GM18519 (cell line): ENCODE data around the gene DHX36.
A peak's percentile ranks its signal among the peaks of the same experiment; 100 is the strongest.

Source experiments
- ATAC-seq: cut with Tn5 transposase; IDR thresholded peaks from one replicate; pipeline ENCODE4 v1.9.1; 2021; ENCODE audit warnings: mild to moderate bottlenecking, moderate library complexity; ENCODE audit not compliant: unreplicated experiment, low FRiP score

DHX36 gene, protein sequence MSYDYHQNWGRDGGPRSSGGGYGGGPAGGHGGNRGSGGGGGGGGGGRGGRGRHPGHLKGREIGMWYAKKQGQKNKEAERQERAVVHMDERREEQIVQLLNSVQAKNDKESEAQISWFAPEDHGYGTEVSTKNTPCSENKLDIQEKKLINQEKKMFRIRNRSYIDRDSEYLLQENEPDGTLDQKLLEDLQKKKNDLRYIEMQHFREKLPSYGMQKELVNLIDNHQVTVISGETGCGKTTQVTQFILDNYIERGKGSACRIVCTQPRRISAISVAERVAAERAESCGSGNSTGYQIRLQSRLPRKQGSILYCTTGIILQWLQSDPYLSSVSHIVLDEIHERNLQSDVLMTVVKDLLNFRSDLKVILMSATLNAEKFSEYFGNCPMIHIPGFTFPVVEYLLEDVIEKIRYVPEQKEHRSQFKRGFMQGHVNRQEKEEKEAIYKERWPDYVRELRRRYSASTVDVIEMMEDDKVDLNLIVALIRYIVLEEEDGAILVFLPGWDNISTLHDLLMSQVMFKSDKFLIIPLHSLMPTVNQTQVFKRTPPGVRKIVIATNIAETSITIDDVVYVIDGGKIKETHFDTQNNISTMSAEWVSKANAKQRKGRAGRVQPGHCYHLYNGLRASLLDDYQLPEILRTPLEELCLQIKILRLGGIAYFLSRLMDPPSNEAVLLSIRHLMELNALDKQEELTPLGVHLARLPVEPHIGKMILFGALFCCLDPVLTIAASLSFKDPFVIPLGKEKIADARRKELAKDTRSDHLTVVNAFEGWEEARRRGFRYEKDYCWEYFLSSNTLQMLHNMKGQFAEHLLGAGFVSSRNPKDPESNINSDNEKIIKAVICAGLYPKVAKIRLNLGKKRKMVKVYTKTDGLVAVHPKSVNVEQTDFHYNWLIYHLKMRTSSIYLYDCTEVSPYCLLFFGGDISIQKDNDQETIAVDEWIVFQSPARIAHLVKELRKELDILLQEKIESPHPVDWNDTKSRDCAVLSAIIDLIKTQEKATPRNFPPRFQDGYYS

DNA sequence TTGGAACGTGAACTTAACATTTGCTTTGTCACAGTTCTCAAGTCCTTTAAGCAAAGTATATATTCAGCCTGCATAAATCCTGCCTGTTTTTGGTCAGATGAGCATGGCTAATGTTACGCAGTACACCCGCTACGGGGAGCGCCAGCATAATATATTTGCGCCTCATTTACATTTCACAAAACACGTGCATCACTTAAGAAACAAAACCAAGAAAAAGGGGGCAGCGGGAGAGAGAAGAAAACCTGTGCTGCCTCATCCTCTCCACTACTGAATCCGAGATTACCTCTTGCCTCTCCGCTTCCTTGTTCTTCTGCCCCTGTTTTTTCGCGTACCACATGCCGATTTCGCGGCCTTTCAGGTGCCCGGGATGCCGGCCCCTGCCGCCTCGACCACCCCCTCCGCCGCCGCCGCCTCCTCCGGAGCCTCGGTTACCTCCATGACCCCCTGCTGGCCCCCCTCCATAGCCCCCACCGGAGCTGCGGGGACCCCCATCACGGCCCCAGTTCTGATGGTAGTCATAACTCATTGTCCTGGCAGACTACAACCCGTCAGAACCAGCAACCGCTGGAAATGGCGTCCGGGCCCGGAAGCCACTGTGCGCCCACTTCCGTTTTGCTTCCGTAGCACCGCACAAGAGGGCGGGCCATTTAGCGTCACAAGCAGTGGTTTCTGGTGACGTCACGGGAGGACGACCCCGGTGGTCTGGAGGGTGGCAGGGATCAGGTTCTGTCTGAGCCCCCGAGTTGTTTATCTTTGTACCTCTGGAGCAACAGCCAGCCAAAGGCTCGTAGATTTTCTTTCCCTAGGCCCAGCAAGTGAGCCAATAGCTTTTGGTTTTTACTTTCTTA is at the start of gene DHX36:
TSS of gene DHX36 (minus strand) at position 597 of the 848 bp plus-strand sequence. CDS start at position 526, 71 bp downstream.
- peak; percentile 97 for ATAC-seq

- ATAC-seq, result no peak
These were observed 42.9 kb upstream of the DHX36 start for GRCh38 chr3:154367221-154367620.

- ATAC-seq, result no peak
These were observed 40.6 kb upstream of the DHX36 start for GRCh38 chr3:154364849-154365248.

DNA sequence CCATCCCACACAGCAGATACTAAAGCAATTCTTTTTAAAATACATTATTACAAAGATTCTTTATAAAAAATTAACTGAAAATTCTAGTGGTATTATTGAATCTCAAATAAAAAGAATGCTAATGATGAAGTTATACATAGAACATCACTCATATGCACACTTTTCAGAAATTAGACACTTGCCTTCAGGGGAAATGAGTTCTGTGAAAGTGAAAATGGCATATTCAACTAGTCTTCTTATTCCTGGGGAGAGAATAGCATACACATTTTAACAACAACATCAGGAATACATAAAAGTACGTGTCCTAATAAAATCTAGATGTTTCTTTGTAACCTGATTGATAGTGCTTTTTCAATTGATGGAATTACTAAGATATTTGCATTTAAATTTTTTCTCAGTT is 36.8 kb upstream of the DHX36 start:
- ATAC-seq, result no peak

DNA sequence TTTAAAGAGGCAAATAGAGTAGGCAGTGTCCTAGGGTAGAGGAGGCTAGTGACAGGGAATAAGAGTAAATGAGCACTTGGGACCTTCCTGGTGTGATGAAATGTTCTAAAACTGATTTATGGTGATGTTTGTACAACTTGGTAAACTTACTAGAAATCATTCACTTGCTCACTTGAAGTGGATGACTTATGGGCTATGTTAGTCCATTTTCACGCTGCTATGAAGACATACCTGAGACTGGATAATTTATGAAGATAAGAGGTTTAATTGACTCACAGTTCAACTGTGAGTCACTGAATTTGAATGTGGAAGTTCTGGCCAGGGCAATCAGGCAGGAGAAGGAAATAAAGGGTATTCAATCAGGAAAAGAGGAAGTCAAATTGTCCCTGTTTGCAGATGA is 31.7 kb upstream of the DHX36 start:
- ATAC-seq, result no peak

- ATAC-seq, result no peak
These were observed 24.9 kb upstream of the DHX36 start for GRCh38 chr3:154349223-154349622.

GRCh38 chr3:154345422-154346122 is 21.3 kb upstream of the DHX36 start:
- ATAC-seq, result no peak

DNA sequence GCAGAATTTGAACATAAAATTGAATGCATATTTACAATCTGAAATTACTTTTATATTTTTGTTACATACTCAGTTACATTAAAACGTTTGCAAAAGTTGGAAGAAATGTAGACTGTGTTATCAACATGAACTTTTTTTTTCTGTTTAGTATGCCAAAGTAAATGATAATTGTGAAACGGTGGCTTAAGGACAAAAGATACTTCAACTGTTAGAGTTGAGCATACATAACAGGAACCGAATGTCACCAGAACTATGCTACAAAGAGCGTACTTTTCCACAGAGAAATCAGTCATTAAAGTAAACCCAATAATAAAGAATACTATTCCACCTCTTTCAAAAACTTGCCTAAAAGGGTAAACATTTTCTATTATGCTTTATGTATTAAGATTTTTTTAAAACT is 14.3 kb upstream of the DHX36 start:
- no peak for ATAC-seq

DNA sequence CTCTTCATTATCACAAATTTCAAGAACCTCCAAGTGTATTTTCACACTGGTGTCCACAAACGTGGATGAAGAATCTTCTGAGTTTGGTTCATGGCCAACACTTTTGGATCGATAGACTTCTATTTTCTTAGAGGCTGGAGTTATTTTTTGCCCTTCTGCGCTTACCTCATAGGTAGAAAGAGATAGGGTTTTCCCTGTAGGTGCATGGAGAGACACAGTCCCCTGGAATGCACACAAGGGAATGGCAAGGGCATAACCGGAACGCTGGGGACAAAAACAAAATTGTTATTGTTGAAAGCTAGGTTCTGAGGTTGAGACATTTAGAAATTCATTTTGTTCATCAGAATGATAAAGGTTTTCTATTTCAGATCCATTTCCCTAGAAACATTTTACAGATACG is 13.7 kb upstream of the DHX36 start:
- no peak for ATAC-seq

GRCh38 chr3:154334973-154335420 is 10.7 kb upstream of the DHX36 start:
- no peak for ATAC-seq

DNA sequence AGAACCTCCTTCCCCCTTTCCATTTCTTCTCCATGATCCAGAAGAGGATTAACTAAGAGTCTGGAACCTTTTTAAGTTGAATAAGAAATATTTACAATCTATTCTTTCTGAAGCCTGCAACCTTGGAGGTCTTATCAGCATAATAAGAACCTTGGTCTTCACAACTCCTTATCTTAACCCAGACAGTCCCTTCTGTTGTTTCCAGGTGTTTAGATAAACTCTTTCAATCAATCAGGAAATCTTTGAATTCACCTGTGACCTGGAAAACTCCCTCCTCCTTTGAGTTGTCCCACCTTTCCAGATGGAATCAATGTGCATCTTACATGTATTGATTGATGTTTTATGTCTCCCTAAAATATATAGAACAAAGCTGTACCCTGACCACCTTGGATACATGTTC is 3.6 kb upstream of the DHX36 start:
- no peak for ATAC-seq

GRCh38 chr3:154324919-154325318 is 632 bp upstream of the DHX36 start:
- no peak for ATAC-seq

- ATAC-seq, result no peak
These were observed 7.1 kb downstream of the DHX36 start for GRCh38 chr3:154316974-154317767.

DNA sequence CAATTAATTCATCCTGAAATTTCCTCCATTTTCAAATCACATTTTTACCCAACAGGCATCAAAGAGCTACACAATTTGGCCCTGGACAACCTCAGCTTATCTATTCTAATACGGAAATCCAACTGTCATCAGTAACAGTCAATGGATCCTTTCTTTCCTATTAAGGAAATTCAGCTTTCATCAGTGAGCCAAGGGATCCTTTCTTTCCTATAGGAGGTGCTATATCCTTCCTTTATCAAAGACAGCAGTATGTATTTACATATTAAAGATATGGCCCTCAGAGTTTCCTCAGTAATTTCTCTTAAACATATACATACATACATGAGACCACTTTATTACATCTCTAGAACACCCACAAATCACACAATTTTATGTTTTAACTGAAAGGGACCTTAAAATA is 10.1 kb downstream of the DHX36 start:
- ATAC-seq, result no peak

- ATAC-seq, result no peak
These were observed 13.4 kb downstream of the DHX36 start for GRCh38 chr3:154310840-154311239.

GRCh38 chr3:154307363-154307762 is 16.9 kb downstream of the DHX36 start:
- no peak for ATAC-seq

- no peak for ATAC-seq
These were observed 19.4 kb downstream of the DHX36 start for GRCh38 chr3:154304936-154305335.

- ATAC-seq, result no peak
These were observed 20.0 kb downstream of the DHX36 start for GRCh38 chr3:154304116-154304786.
